ENCODE data around the gene PAAF1. TPM values are rescaled to one million over a fixed set of nuclear protein-coding genes. Genes with fewer than 3 reads are reported as not detected.
"Not testable (repeated sequence)": the region's sequence is repeated elsewhere in the genome, so short reads cannot be mapped to it uniquely, and the experiment has no call there.

Gene PAAF1
- 19.8 TPM for polyA plus RNA-seq (2013, experiment 1 of 2; ENCODE audit: insufficient read length)
- 19.0 TPM for polyA plus RNA-seq (2013, experiment 2 of 2; ENCODE audit: insufficient read length)

GRCh38 chr11:73876424-73877310, at the start of gene PAAF1, which contains the start of gene COA4:
PAAF1 (plus strand) TSS chr11:73876999; CDS start chr11:73877022, 23 bp downstream.
COA4 (minus strand) TSS chr11:73876846; CDS start chr11:73873378, 3,468 bp downstream.
- DNase-seq, result peak; percentile 96

DNA sequence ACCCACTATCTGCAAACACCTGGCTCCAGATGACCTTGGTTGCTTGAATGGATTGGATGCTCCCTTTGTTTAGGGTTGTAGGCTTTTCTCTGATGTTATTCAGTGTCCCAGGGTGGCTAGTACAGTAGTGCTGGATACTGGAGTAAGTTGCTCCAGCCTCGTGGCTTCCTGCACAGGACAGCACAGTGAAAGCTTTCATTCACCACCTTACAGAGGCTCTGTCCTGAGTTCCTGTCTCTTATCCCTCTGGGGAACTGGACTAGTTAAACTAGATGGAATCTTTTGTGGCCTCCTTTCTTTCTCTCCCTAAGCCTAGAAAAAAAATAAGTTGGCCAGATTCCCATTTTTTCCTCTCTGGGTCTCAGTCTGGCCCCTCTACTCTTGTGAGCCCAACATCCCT, 46.5 kb upstream of the PAAF1 start:
- DNase-seq, result no peak

- no peak for DNase-seq
Measured at GRCh38 chr11:73833067-73833466, 43.7 kb upstream of the PAAF1 start.

- DNase-seq, result peak; percentile 69
Measured at GRCh38 chr11:73838443-73839122, 38.2 kb upstream of the PAAF1 start.

GRCh38 chr11:73839123-73839457, 37.7 kb upstream of the PAAF1 start:
- no peak for DNase-seq

DNA sequence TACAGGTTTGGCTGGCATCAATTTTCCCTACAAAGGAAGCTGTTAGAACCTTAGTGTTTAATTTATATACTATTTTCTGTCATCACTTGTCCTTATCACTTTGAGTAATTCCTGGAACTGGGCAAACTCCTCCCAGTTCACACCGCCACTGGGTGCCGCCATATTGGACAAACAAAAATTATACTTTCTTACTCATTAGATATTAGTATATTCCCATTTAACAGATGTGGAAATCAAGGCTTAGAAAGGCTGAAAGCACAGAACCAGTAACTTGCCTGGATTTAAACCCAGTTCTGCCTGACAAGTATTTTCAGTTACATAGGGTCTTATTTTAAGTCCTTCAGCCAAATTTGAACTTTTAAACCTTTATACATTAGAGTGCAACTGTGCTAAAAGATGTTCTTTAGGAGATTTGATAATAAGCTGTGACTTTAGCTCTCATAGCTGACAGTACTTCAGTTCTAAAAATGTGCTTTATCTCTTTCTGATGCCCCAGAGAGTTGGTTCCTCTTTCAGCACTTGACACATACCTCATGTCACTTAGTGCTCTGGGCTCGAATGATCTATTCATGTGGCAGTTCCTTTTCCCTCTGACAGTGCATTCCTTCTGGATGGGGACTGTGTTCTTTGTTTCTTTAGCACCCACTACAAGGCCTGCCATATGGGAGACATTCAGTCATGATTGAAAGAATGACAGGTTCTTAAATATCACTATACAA, 25.6 kb upstream of the PAAF1 start:
- no peak for DNase-seq

DNA sequence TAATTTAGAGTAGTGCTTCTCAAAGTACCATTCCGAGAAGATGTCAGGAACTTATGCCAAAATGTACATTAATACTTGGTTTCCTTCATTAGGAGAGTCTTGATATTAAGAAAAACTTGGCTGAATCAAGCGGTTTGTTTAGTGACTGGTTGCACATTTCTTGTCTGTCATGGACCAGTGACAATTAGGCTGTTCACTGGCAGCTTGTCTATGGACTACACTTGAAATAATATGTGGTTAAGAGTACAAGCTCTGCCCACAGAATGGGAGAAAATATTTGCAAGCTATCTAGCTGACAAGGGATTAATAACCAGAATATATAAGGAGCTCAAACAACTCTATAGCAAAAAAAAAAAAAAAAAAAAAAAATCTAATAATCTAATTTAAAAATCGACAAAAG, 24.8 kb upstream of the PAAF1 start:
- no peak for DNase-seq

DNA sequence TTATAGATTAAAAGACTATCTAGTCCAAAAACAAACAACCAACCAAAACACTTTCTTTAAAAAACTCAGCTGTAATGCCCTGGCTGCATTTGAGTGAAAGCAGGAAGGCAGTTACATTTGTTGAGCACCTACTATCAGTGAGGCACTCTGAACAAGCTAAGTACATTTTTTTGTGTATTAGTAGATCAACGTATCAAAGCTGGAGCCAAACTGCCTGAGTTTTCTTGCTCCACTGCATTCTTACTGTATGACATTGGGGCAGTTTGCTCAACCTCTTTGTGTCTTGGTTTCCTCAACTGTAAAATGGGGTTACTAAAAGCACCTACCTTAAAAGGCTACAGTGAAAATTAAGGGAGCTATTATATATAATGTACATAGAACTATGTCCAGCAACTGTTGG, 22.1 kb upstream of the PAAF1 start:
- no peak for DNase-seq

DNA sequence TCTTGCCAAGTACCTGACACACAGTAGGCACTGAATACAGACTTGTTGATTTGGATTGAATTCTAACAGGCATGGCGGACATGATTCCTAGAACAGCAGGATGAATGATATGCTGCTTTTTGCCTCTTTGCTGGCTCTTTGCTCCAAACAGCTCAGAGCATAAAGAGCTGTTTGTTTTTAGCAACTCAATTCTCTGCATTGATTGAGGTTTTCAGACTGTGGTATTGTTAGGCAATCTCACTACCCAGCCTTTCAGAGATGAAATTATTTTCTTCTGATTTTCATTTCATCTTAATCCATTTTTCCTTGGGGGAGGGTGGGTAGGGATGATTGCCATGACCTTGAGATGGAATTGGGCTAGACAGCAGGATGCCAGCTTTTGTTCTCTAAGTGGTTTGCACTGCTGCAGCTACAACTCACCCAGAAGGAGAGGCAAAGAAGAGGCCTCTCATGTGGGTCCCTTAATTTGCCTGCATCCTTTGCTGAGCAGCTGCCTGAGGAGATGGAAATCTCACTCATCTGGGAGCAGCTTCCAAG, 20.7 kb upstream of the PAAF1 start:
- no peak for DNase-seq

GRCh38 chr11:73859671-73860070, 17.1 kb upstream of the PAAF1 start:
- no peak for DNase-seq

DNA sequence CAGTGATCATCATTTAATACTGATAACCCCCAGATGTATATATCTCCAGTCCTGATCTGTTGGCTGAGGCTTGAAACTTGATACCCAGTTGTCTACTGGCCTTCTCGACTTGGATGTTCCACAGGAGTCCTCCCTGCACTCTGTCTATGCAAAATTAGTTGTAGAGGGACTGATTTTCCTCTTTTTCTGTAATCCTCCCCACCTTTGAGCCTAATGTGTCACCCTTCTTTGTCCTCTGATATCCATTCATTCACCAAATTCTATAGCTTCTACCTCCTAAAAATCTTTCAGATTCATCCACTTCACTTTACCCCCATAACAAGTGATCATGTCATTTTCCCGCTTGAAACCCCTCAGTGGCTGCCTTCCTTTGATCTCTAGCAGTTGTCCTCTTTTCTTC, 16.6 kb upstream of the PAAF1 start:
- DNase-seq, result no peak

DNA sequence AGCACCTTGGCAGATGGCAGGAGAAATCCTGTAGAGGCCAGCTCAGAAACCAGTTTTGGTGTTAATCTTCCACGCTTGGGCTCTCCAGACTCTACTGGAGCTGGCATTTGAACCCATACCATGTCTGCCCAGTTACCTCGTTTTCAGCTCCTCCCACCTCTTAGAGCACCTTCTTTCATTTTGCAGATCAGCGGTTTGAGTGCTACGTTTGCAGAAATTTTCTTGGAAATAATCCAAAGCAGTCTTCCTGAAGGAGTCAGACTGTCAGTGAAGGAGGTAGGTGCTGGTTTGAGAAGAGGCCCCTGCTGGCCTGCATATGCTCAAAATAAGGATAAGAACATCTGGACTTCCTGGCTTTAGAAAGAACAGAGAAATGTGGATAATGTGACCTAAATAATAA, 13.8 kb upstream of the PAAF1 start:
- DNase-seq, result no peak

DNA sequence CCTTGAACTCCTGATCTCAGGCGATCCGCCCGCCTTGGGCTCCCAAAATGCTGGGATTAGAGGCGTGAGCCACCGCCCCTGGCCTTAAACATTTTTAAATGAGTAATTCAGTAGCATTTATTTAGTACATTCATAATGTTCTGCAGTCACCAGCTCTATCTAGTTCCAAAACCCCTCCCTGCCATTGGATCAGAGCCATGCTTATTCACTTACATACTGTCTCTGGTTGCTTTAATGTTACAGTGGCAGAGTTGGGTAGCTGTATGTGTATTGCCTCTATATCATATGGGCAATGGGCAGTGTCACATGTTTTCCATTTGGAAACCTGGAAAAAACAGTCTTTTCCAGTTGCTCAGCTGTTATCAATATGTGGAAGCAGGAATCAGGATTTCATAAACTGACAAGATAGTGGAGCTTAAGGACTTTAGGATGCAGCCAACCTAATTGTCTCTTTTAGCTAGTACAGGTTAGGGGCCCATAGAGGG, 10.7 kb upstream of the PAAF1 start:
- peak; percentile 51 for DNase-seq

DNA sequence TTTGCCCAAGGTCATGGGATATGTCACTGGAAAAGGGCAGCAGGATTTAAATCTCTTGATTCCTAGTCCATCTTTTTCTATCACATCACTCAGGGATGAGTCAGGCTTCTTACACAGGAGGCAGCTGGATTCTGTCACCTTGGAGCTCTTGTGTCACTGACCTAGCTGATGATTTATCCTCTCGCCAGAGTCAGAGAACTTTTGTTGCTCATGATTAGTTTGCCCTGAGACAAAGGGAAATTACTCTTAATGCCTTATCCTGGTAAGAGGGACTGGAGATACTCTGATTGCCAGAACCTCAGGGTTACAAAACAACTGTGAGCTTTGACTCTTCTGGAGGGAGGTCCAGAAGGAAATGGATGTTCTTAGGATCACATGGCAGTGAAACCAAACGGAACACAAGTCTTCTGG, 10.2 kb upstream of the PAAF1 start:
- DNase-seq, result peak; percentile 76

DNA sequence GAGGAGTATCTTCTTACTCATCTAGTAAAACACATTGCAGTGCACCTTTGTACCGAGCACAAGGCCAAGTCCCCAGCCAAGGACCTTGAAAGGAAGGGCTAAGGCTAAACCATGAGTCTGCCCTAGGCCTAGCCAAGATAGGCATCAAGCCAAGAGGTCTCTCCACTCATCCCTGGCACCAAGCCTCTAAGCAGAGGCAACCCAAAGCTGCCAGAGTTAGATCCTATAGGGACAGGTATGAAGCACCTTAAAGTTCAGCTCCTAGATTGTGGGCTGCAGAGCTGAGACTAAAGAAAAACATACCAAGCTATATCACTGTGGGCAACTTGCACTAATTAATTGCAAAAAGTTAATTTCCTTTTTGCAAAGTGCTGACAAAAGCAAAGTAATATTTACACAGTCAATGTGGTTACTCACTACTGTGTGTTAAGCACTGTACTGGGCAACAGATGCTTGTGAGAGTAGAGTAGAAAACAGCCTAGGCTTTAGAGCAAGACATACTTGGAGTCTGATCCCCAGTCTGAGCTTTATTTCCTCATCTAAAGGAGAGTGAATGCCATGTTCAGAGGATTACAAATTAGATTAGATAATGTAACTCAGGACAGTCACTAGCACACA, 7.4 kb upstream of the PAAF1 start:
- no peak for DNase-seq

DNA sequence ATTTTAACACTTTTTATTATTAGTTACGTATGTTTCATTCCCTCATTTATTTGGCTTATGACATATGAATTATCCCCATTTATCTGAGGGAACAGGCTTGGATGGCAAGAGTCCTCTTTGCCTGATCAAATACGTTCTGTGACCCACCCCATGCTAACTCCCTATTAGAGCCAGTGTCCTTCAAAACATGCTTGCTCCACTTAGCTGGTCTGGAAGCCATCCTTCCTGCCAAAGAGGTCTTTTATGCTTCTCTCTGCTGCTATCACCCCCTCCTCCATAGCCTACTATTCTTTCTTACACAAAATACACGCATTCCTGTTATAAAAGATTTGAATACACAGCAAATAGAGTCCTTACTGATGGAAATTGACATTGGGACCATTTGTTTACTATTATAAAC, 6.5 kb upstream of the PAAF1 start:
- no peak for DNase-seq

GRCh38 chr11:73872749-73873357, 3.9 kb upstream of the PAAF1 start:
- no peak for DNase-seq

DNA sequence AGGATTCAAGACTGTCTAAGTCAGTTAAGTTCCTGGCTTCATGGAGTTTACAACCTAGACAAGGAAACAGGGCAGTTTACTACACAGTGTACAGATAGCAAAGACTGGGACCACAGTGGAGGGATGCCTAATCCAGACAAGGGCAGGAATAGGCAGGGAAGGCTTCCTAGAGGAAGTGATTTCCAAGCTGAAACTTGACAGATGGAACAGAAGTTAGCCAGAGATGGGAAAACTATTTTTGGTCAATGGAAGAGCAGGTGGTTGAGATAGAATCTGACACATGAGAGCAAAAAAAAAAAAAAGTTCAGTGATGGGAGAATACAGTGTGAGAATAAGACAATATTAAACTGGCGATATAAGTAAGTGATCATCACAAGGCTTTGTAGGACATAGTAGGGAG, 1.4 kb upstream of the PAAF1 start:
- DNase-seq, result no peak

DNA sequence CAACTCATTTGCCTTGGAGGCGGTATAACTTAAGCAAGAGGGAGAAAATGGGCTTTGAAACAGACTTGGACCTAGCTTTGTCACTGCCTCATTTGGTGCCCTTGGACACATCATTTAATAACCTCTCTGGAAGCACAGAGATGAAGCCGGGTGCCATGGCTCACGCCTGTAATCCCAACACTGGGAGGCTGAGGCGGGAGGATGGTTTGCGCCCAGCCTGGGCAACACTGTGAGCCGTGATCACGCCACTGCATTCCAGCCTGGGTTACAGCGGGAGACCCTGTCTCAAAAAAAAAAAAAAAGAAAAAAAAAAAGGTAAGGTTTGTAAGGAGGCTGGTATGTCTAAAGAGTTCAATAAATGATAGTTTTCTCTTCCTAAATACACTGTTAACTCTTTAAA, 959 bp upstream of the PAAF1 start:
- DNase-seq, result no peak

- no peak for DNase-seq
Measured at GRCh38 chr11:73878771-73879170, 2.0 kb downstream of the PAAF1 start.

DNA sequence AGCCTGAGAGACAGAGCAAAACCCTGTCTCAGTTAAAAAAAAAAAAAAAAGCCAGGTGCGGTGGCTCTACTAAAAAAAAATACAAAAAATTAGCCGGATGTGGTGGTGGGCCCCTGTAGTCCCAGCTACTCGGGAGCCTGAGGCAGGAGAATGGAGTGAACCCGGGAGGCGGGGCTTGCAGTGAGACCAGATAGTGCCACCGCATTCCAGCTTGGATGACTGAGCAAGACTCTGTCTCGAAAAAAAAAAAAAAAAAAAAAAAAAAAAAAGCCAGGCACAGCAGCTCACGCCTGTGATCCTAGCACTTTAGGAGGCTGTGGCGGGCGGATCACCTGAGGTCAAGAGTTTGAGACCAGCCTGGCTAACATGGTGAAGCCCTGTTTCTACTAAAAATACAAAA, 3.6 kb downstream of the PAAF1 start:
- not testable (repeated sequence) for DNase-seq

- DNase-seq, result no peak
Measured at GRCh38 chr11:73883856-73884255, 7.1 kb downstream of the PAAF1 start.
